MM.1S (cell line): Measurements from ENCODE around the gene OOSP1.

ENCODE experiments used
- DNase-seq: peaks from one replicate; pipeline ENCODE4 v3.0.0-alpha.2; 2015
- H2AFZ ChIP-seq: fragments of 300-600 bp; sonication (generic); 2 replicates; pipeline ENCODE4 v1.6.0; 2016; ENCODE audit warnings: antibody characterized with exemption, low read length
- H3F3A ChIP-seq: fragments of 300-600 bp; sonication (generic); 2 replicates; pipeline ENCODE4 v1.6.1; 2016; ENCODE audit warnings: mild to moderate bottlenecking, antibody characterized with exemption, low read length, moderate library complexity, mixed read lengths; ENCODE audit not compliant: insufficient read depth
- H3K27ac ChIP-seq: fragments of 300-600 bp; sonication (generic); 2 replicates; pipeline ENCODE4 v1.5.1; 2016; ENCODE audit warnings: mild to moderate bottlenecking, low read length
- H3K27me3 ChIP-seq: fragments of 300-600 bp; sonication (generic); replicated peaks from 2 replicates; pipeline ENCODE4 v1.6.0; 2016; ENCODE audit warnings: low read length; ENCODE audit not compliant: insufficient read depth
- H3K36me3 ChIP-seq: fragments of 300-600 bp; sonication (generic); replicated peaks from 2 replicates; pipeline ENCODE4 v1.6.1; 2016; ENCODE audit warnings: mild to moderate bottlenecking, low read length, mixed read lengths; ENCODE audit not compliant: insufficient read depth
- H3K4me1 ChIP-seq: fragments of 300-600 bp; sonication (generic); 2 replicates; pipeline ENCODE4 v1.6.1; 2016; ENCODE audit warnings: low read length, mixed read lengths
- H3K4me2 ChIP-seq: fragments of 300-600 bp; sonication (generic); 2 replicates; pipeline ENCODE4 v1.6.0; 2016; ENCODE audit warnings: low read depth, low read length
- H3K4me3 ChIP-seq: fragments of 300-600 bp; sonication (generic); 2 replicates; pipeline ENCODE4 v1.5.1; 2016; ENCODE audit warnings: low read length, mixed read lengths
- H3K79me2 ChIP-seq: fragments of 300-600 bp; sonication (generic); 2 replicates; pipeline ENCODE4 v1.6.1; 2016; ENCODE audit warnings: mixed run types, low read length, mixed read lengths
- H3K9ac ChIP-seq: fragments of 300-600 bp; sonication (generic); 2 replicates; pipeline ENCODE4 v1.6.1; 2016; ENCODE audit warnings: low read length, mixed read lengths
- H3K9me2 ChIP-seq: fragments of 300-600 bp; sonication (generic); replicated peaks from 2 replicates; pipeline ENCODE4 v1.6.1; 2016; ENCODE audit warnings: mild to moderate bottlenecking, low read length, mixed read lengths; ENCODE audit not compliant: insufficient read depth
- H3K9me3 ChIP-seq: fragments of 300-600 bp; sonication (generic); replicated peaks from 2 replicates; pipeline ENCODE4 v1.6.1; 2016; ENCODE audit warnings: mild to moderate bottlenecking, low read length, mixed read lengths; ENCODE audit not compliant: insufficient read depth
- H4K20me1 ChIP-seq: fragments of 300-600 bp; sonication (generic); 2 replicates; pipeline ENCODE4 v1.6.1; 2016; ENCODE audit warnings: mild to moderate bottlenecking, low read length, moderate library complexity, mixed read lengths; ENCODE audit not compliant: insufficient read depth
- EZH2 ChIP-seq: fragments of 300-600 bp; sonication (generic); optimal IDR thresholded peaks from 2 replicates; pipeline ENCODE3; 2017; ENCODE audit warnings: low read depth, mild to moderate bottlenecking, antibody characterized with exemption, low read length, mixed read lengths
- EZH2phosphoT487 ChIP-seq: fragments of 300-600 bp; sonication (generic); IDR thresholded peaks from 2 replicates; pipeline ENCODE4 v1.6.1; 2018; ENCODE audit warnings: antibody characterized with exemption, low read length
- TF ChIP-seq, protein P1 (sequence below): fragments of 300-600 bp; sonication (generic); IDR thresholded peaks from 2 replicates; pipeline ENCODE4 v1.5.1; 2016; ENCODE audit warnings: antibody characterized with exemption, low read length, mixed read lengths

Gene OOSP1

GRCh38 chr11:59938132-59938531 is at the start of gene OOSP1:
TSS of gene OOSP1 (plus strand) at chr11:59938432. CDS start at chr11:59938455, 23 bp downstream.
- no peak within 1 kb of the TSS for H3K4me3 ChIP-seq
- H3K27ac ChIP-seq, result no peak within 1 kb of the TSS
- H3F3A ChIP-seq, result no peaks in the 10 kb centered on the region
- H3K36me3 ChIP-seq, result no peaks in the 10 kb centered on the region
- no peaks in the 10 kb centered on the region for H3K9me3 ChIP-seq
- H3K9ac ChIP-seq, result no peak within 1 kb of the TSS
- no peak for DNase-seq
- H3K27me3 ChIP-seq, result no peaks in the 10 kb centered on the region
- no peaks in the 10 kb centered on the region for H3K9me2 ChIP-seq
- H4K20me1 ChIP-seq, result no peaks in the 10 kb centered on the region
- no peak within 1 kb of the TSS for H3K4me2 ChIP-seq
- TF ChIP-seq EZH2phosphoT487, result no peak
- TF ChIP-seq, protein P1, sequence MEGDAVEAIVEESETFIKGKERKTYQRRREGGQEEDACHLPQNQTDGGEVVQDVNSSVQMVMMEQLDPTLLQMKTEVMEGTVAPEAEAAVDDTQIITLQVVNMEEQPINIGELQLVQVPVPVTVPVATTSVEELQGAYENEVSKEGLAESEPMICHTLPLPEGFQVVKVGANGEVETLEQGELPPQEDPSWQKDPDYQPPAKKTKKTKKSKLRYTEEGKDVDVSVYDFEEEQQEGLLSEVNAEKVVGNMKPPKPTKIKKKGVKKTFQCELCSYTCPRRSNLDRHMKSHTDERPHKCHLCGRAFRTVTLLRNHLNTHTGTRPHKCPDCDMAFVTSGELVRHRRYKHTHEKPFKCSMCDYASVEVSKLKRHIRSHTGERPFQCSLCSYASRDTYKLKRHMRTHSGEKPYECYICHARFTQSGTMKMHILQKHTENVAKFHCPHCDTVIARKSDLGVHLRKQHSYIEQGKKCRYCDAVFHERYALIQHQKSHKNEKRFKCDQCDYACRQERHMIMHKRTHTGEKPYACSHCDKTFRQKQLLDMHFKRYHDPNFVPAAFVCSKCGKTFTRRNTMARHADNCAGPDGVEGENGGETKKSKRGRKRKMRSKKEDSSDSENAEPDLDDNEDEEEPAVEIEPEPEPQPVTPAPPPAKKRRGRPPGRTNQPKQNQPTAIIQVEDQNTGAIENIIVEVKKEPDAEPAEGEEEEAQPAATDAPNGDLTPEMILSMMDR, result no peak
- no peak for TF ChIP-seq EZH2
- H3K79me2 ChIP-seq, result no peaks in the 10 kb centered on the region
- H3K4me1 ChIP-seq, result no peaks in the 10 kb centered on the region
- H2AFZ ChIP-seq, result no peak within 1 kb of the TSS

DNA sequence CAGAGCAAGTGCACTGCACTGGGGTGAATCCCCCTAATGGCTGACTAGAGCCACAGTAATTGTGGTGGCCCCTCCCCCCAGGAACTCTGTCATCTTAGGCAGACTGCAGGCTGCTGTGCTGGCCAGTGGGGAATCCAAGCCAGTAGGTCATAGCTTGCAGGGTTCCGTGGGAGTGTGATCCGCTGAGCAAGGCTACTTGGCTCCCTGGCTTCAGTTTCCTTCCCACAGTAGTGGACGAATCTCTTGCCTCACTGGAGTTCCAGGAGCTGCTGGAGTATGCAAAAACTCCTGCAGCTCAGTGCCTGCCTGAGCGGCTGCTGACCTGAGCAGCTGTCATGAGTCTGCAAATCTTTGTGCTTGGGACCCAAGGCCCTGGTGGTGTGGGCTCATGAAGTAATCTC is 46.5 kb upstream of the OOSP1 start:
- DNase-seq, result no peak
- Histone ChIP-seq H3K4me1 (no peaks in the 10 kb centered on the region), H3K79me2 (no peaks in the 10 kb centered on the region), H3K9ac (no peak overlapping the region), H3K4me3 (no peak overlapping the region), H3F3A (no peaks in the 10 kb centered on the region), H2AFZ (no peak overlapping the region), H3K9me2 (no peaks in the 10 kb centered on the region), H3K27ac (no peak overlapping the region), H3K9me3 (no peaks in the 10 kb centered on the region), H3K27me3 (no peaks in the 10 kb centered on the region), H3K4me2 (no peak overlapping the region), H4K20me1 (no peaks in the 10 kb centered on the region), H3K36me3 (no peaks in the 10 kb centered on the region)
- TF ChIP-seq, protein P1, result no peak
- TF ChIP-seq EZH2phosphoT487, result no peak
- no peak for TF ChIP-seq EZH2

- Histone ChIP-seq H3K4me2 (no peak overlapping the region), H3K27ac (no peak overlapping the region), H3F3A (no peaks in the 10 kb centered on the region), H2AFZ (no peak overlapping the region), H3K4me1 (no peaks in the 10 kb centered on the region), H3K79me2 (no peaks in the 10 kb centered on the region), H3K4me3 (no peak overlapping the region), H3K9me3 (no peaks in the 10 kb centered on the region), H3K27me3 (no peaks in the 10 kb centered on the region), H4K20me1 (no peaks in the 10 kb centered on the region), H3K36me3 (no peaks in the 10 kb centered on the region), H3K9ac (no peak overlapping the region), H3K9me2 (no peaks in the 10 kb centered on the region)
- no peak for DNase-seq
- TF ChIP-seq EZH2phosphoT487 (no peak), EZH2 (no peak)
- TF ChIP-seq, protein P1, result no peak
These were observed 43.6 kb upstream of the OOSP1 start for GRCh38 chr11:59894616-59895015.
